Naive thymus-derived CD4-positive, alpha-beta T cell (primary cell): ENCODE results near the gene DUSP28. TPM values are rescaled to one million over a fixed set of nuclear protein-coding genes. Genes with fewer than 3 reads are reported as not detected.

Experiments used
- ATAC-seq: fragments of 150-1000 bp; cut with Tn5 transposase; 2 replicates; pipeline ENCODE4 v1.10.0; 2021; ENCODE audit warnings: mild to moderate bottlenecking, moderate library complexity
- CTCF ChIA-PET: fragments of 350-600 bp; sonication (Branson Sonifier 250); formaldehyde crosslinking; loops from one replicate; lab custom pipeline; 2021; ENCODE audit warnings: antibody characterized with exemption; lab: Charles Lee
- POLR2A ChIA-PET: fragments of 350-600 bp; sonication (Branson Sonifier 250); formaldehyde crosslinking; loops from one replicate; lab custom pipeline; 2021; ENCODE audit warnings: antibody characterized with exemption, inconsistent platforms; lab: Charles Lee
- DNase-seq, 9 donors: peaks; one replicate each; pipeline versions ENCODE4 v3.0.0 to v3.0.0-alpha.2; 2020 to 2022; ENCODE audit warnings: mixed read lengths in 1 of 9
- H3K27ac ChIP-seq: one replicate; pipeline ENCODE4 v1.7.0; 2013; ENCODE audit warnings: mild to moderate bottlenecking, low read depth, low read length, moderate library complexity
- H3K27me3 ChIP-seq, 2 donors: one replicate each; pipeline ENCODE4 v1.7.0; 2013; ENCODE audit warnings: low read length in 2 of 2, mild to moderate bottlenecking in 2 of 2, moderate library complexity in 2 of 2; ENCODE audit not compliant: control insufficient read depth in 2 of 2, insufficient read depth in 2 of 2
- H3K36me3 ChIP-seq, 3 experiments: 1 replicate in 2 of 3; 2 replicates in 1 of 3; pipeline ENCODE4 v1.7.0; 2013; ENCODE audit warnings: low read length in 3 of 3, mild to moderate bottlenecking in 3 of 3, moderate library complexity in 1 of 3; ENCODE audit not compliant: insufficient read depth in 3 of 3, control insufficient read depth in 2 of 3
- H3K4me1 ChIP-seq, 2 donors: one replicate each; pipeline ENCODE4 v1.7.0; 2013; ENCODE audit warnings: low read length in 2 of 2, mild to moderate bottlenecking in 2 of 2, moderate library complexity in 1 of 2; ENCODE audit not compliant: control insufficient read depth in 2 of 2, insufficient read depth in 2 of 2
- H3K4me3 ChIP-seq: 2 replicates; pipeline ENCODE4 v1.7.0; 2013; ENCODE audit warnings: mild to moderate bottlenecking, low read length
- H3K9me3 ChIP-seq, 3 experiments: 1 replicate in 2 of 3; 2 replicates in 1 of 3; pipeline ENCODE4 v1.7.0; 2013; ENCODE audit warnings: low read length in 3 of 3; ENCODE audit not compliant: control insufficient read depth in 2 of 3
- H3K27ac Mint-ChIP-seq, 9 donors: one replicate each; pipeline ENCODE4 v1.8.0; 2020 to 2022; ENCODE audit warnings: mixed read lengths in 9 of 9, mild to moderate bottlenecking in 8 of 9, moderate library complexity in 5 of 9, inconsistent platforms in 2 of 9
- H3K27me3 Mint-ChIP-seq, 5 donors: one replicate each; pipeline ENCODE4 v1.8.0; 2021 to 2022; ENCODE audit warnings: mixed read lengths in 5 of 5, mild to moderate bottlenecking in 1 of 5
- H3K36me3 Mint-ChIP-seq, 5 donors: one replicate each; pipeline ENCODE4 v1.8.0; 2020 to 2022; ENCODE audit warnings: mixed read lengths in 5 of 5, mild to moderate bottlenecking in 3 of 5, inconsistent platforms in 1 of 5
- H3K4me1 Mint-ChIP-seq, 7 donors: one replicate each; pipeline ENCODE4 v1.8.0; 2020 to 2022; ENCODE audit warnings: mixed read lengths in 7 of 7, mild to moderate bottlenecking in 3 of 7, inconsistent platforms in 1 of 7
- H3K4me3 Mint-ChIP-seq, 10 donors: one replicate each; pipeline ENCODE4 v1.8.0; 2020 to 2022; ENCODE audit warnings: mild to moderate bottlenecking in 10 of 10, mixed read lengths in 10 of 10, moderate library complexity in 6 of 10, inconsistent platforms in 2 of 10
- H3K9me3 Mint-ChIP-seq, 11 donors: one replicate each; pipeline ENCODE4 v1.8.0; 2020 to 2022; ENCODE audit warnings: mixed read lengths in 11 of 11, mild to moderate bottlenecking in 4 of 11, inconsistent platforms in 1 of 11, moderate library complexity in 1 of 11
- intact Hi-C, 2 donors: fragments of 100-400 bp; cut with micrococcal nuclease; formaldehyde crosslinking; loops; one replicate each; pipeline ENCODE4 v1.15.1; 2023
- polyA plus RNA-seq, 2 donors: library from polyadenylated mRNA; unstranded; fragments of 300-500 nt; fragmentation: Illumina TruSeq; gene quantifications; one replicate each; pipeline ENCODE4 v1.2.3, GENCODE V29; 2021
- total RNA-seq, 6 experiments: library from RNA in 5 of 6; stranded (reverse) in 5 of 6; gene quantifications; 1 replicate in 5 of 6; 2 replicates in 1 of 6; pipeline ENCODE4 v1.2.3 and lab custom pipeline; 2021 to 2026

Gene DUSP28
- total RNA-seq (10 to 100 TPM; 11.1 to 19.5 (median 14.7) TPM), polyA plus RNA-seq (10 to 100 TPM; 17.8 to 30.1 TPM), total RNA-seq (lab: John Stamatoyannopoulos, UW) (30.8 reads per million, percentile 60 among the genes with 10 or more reads in this experiment)

GRCh38 chr2:240560084-240560479, at the start of gene DUSP28:
Gene DUSP28, plus strand, starts transcription at chr2:240560357. Its CDS starts 328 bp downstream, at chr2:240560685.
- POLR2A ChIA-PET, result interaction anchor here (0.6 to 10.7 kb wide), 7 partner anchors 8 to 115 kb away, joined by 3 to 264 read pairs (median 5); partner anchors contain the start of genes CAPN10 and RNPEPL1
- peak within 1 kb of the TSS; percentile 93 for H3K27ac ChIP-seq
- ATAC-seq (peak; percentile 77), DNase-seq (peak; percentile 83 to 94 (median 88))
- intact Hi-C loops, result loop anchor here (1.0 to 10.0 kb wide), 14 partner anchors 8 to 1325 kb away; partner anchors contain the start of genes RNPEPL1 (in 2 of the 2), D2HGDH (in 1 of the 2), GPR35 (in 1 of the 2) and HDAC4 (in 1 of the 2)
- H3K36me3 Mint-ChIP-seq, result peaks cover 0 to 33% (median 6%) of the 10 kb centered on the region in 5 donors
- H3K4me1 Mint-ChIP-seq, result peaks cover 50 to 73% (median 69%) of the 10 kb centered on the region in 7 donors
- peaks cover 0 to 20% (median 0%) of the 10 kb centered on the region in 3 experiments for H3K36me3 ChIP-seq
- no peaks in the 10 kb centered on the region for H3K9me3 ChIP-seq
- no peaks in the 10 kb centered on the region for H3K27me3 Mint-ChIP-seq
- no peaks in the 10 kb centered on the region for H3K27me3 ChIP-seq
- peak within 1 kb of the TSS; percentile 82 for H3K4me3 ChIP-seq
- H3K9me3 Mint-ChIP-seq, result no peaks in the 10 kb centered on the region
- CTCF ChIA-PET, result interaction anchor here (2.2 kb wide), 1 partner anchor 9 kb away, joined by 6 read pairs; the partner anchor contains the start of gene RNPEPL1
- H3K27ac Mint-ChIP-seq, result peak within 1 kb of the TSS; percentile 85 to 97 (median 91)
- H3K4me3 Mint-ChIP-seq, result peak within 1 kb of the TSS; percentile 81 to 96 (median 88)
- peaks cover 67 to 69% of the 10 kb centered on the region in 2 donors for H3K4me1 ChIP-seq

- intact Hi-C loops, result loop anchor here (5.0 to 10.0 kb wide), 2 partner anchors 194 to 247 kb away; no protein-coding TSS in a partner anchor
- DNase-seq, result no peak
Observed at GRCh38 chr2:240510513-240511210, 49.5 kb upstream of the DUSP28 start.

DNA sequence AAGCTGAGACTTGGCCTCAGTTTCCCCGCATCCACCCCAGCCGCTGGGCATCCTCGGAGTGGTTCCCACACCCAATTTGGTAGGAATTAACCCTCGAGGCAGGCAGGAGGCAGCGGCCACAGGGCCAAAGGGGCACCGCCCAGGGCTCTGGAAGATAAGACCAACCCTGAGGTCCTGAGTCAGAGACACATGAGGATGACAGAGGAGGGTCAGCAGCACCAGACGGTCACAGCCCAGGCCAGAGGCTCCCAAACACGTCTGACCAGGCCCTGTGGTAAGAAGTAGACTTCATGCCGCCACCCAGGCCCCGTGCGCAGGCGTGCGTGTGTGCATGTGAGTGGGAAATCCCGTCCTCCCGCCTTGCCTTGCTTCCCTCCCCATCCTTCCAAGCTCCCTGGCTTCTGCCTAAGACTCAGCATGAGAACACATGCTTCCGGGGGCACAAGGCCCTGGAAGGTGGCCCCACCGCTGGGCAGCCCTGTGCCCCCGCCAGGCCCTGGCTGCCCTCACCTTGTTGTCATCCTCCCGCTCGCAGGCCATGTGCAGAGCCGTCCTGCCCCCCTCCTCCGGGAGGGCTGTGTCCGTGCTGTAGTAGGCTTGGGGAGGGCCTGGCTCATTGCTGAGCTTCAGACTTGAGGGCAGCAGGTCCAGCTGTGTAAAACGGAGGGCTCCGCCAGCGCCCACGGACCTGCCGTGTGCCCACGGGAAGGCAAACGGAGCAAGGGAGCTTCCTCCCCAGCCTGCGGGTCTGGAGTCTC, 48.6 kb upstream of the DUSP28 start:
- ATAC-seq, result no peak
- peaks cover 6 to 16% (median 12%) of the 10 kb centered on the region in 7 donors for H3K4me1 Mint-ChIP-seq

More at GRCh38 chr2:240510513-240511210, 49.5 kb upstream of the DUSP28 start:
- no peak for ATAC-seq
- peaks cover 6% of the 10 kb centered on the region in 2 donors for H3K4me1 ChIP-seq
- Mint-ChIP-seq H3K4me1 (peaks cover 6 to 16% (median 12%) of the 10 kb centered on the region in 7 donors), H3K27me3 (no peaks in the 10 kb centered on the region), H3K4me3 (no peak overlapping the region), H3K27ac (no peak overlapping the region), H3K36me3 (peaks cover 4 to 25% (median 9%) of the 10 kb centered on the region in 5 donors), H3K9me3 (peaks cover 0 to 2% (median 0%) of the 10 kb centered on the region in 11 donors)
- ChIA-PET POLR2A (no interaction called here), CTCF (no interaction called here)
- H3K9me3 ChIP-seq, result no peaks in the 10 kb centered on the region
- no peak overlapping the region for H3K27ac ChIP-seq
- no peak overlapping the region for H3K4me3 ChIP-seq
- H3K27me3 ChIP-seq, result no peaks in the 10 kb centered on the region
- H3K36me3 ChIP-seq, result peaks cover 0 to 32% (median 6%) of the 10 kb centered on the region in 3 experiments

GRCh38 chr2:240512109-240512485, 48.1 kb upstream of the DUSP28 start:
- Mint-ChIP-seq H3K27me3 (no peaks in the 10 kb centered on the region), H3K4me1 (peaks cover 6 to 16% (median 12%) of the 10 kb centered on the region in 7 donors), H3K27ac (no peak overlapping the region), H3K36me3 (peaks cover 4 to 27% (median 9%) of the 10 kb centered on the region in 5 donors), H3K4me3 (no peak overlapping the region), H3K9me3 (peaks cover 0 to 2% (median 0%) of the 10 kb centered on the region in 11 donors)
- intact Hi-C loops, result loop anchor here (5.0 to 10.0 kb wide), 2 partner anchors 193 to 245 kb away; no protein-coding TSS in a partner anchor
- no peak overlapping the region for H3K4me3 ChIP-seq
- no peaks in the 10 kb centered on the region for H3K9me3 ChIP-seq
- DNase-seq, result no peak
- H3K27me3 ChIP-seq, result no peaks in the 10 kb centered on the region
- H3K27ac ChIP-seq, result no peak overlapping the region
- CTCF ChIA-PET, result no interaction called here
- H3K36me3 ChIP-seq, result peaks cover 0 to 32% (median 6%) of the 10 kb centered on the region in 3 experiments
- POLR2A ChIA-PET, result interaction anchor here (1.0 kb wide), 1 partner anchor 48 kb away, joined by 4 read pairs; the partner anchor contains the start of gene DUSP28
- H3K4me1 ChIP-seq, result peaks cover 6% of the 10 kb centered on the region in 2 donors
- no peak for ATAC-seq

More for the DNA sequence above, 48.6 kb upstream of the DUSP28 start:
- DNase-seq, result no peak
- peaks cover 0 to 32% (median 6%) of the 10 kb centered on the region in 3 experiments for H3K36me3 ChIP-seq
- no peaks in the 10 kb centered on the region for H3K9me3 ChIP-seq
- no peaks in the 10 kb centered on the region for H3K27me3 ChIP-seq
- no peaks in the 10 kb centered on the region for H3K27me3 Mint-ChIP-seq
- peaks cover 6% of the 10 kb centered on the region in 2 donors for H3K4me1 ChIP-seq
- H3K4me3 Mint-ChIP-seq, result no peak overlapping the region
- no peak overlapping the region for H3K27ac ChIP-seq
- intact Hi-C loops, result loop anchor here (5.0 to 10.0 kb wide), 2 partner anchors 193 to 246 kb away; no protein-coding TSS in a partner anchor
- CTCF ChIA-PET, result no interaction called here
- H3K36me3 Mint-ChIP-seq, result peaks cover 4 to 21% (median 9%) of the 10 kb centered on the region in 5 donors
- no peak overlapping the region for H3K27ac Mint-ChIP-seq
- H3K9me3 Mint-ChIP-seq, result peaks cover 0 to 2% (median 0%) of the 10 kb centered on the region in 11 donors
- H3K4me3 ChIP-seq, result no peak overlapping the region
- POLR2A ChIA-PET, result interaction anchor here (1.0 kb wide), 1 partner anchor 49 kb away, joined by 4 read pairs; the partner anchor contains the start of gene DUSP28

GRCh38 chr2:240512666-240513535, 47.3 kb upstream of the DUSP28 start:
- H3K9me3 ChIP-seq, result no peaks in the 10 kb centered on the region
- peaks cover 4 to 31% (median 9%) of the 10 kb centered on the region in 5 donors for H3K36me3 Mint-ChIP-seq
- peaks cover 0 to 2% (median 0%) of the 10 kb centered on the region in 11 donors for H3K9me3 Mint-ChIP-seq
- no peak for ATAC-seq
- no peak for DNase-seq
- no peak overlapping the region for H3K4me3 Mint-ChIP-seq
- H3K4me1 ChIP-seq, result peaks cover 6% of the 10 kb centered on the region in 2 donors
- ChIA-PET POLR2A (interaction anchor here (1.0 to 1.4 kb wide), 2 partner anchors 43 to 48 kb away, joined by 4 to 5 read pairs; partner anchors contain the start of gene DUSP28), CTCF (interaction anchor here (1.1 kb wide), 1 partner anchor 324 kb away, joined by 4 read pairs; no protein-coding TSS in a partner anchor)
- peak overlapping the region in 1 of 9 donors; percentile 25 for H3K27ac Mint-ChIP-seq
- no peak overlapping the region for H3K4me3 ChIP-seq
- H3K27ac ChIP-seq, result no peak overlapping the region
- H3K27me3 ChIP-seq, result no peaks in the 10 kb centered on the region
- H3K27me3 Mint-ChIP-seq, result no peaks in the 10 kb centered on the region
- H3K36me3 ChIP-seq, result peaks cover 0 to 32% (median 6%) of the 10 kb centered on the region in 3 experiments
- peaks cover 6 to 16% (median 12%) of the 10 kb centered on the region in 7 donors for H3K4me1 Mint-ChIP-seq
- intact Hi-C loops, result loop anchor here (5.0 to 10.0 kb wide), 2 partner anchors 192 to 244 kb away; no protein-coding TSS in a partner anchor
